ENCODE measurements around the gene GARIN5B. TPM values are rescaled to one million over a fixed set of nuclear protein-coding genes. Genes with fewer than 3 reads are reported as not detected.
A peak's percentile ranks its signal among the peaks of the same experiment; 100 is the strongest.

Gene GARIN5B
- total and polyA plus RNA-seq, 2 of the 4 experiments (the other 2 are of a cell fraction): not detected

- H2AFZ ChIP-seq (replicated peaks; ENCODE audit: low read length, poor library complexity): no peak overlapping the region
- H3K9ac ChIP-seq (ENCODE audit: low read depth, low read length): peak overlapping the region; percentile 72; the same call in 1 of the 2 replicates
- ATAC-seq (ENCODE audit: low read depth): no peak
- no peak for DNase-seq
- peak overlapping the region; percentile 83 for H3K4me2 ChIP-seq (ENCODE audit: low read depth, low read length)
- H3K23ac ChIP-seq (ENCODE audit: low read depth, low read length): no peak overlapping the region
- no peaks in the 10 kb centered on the region for H3K9me3 ChIP-seq (ENCODE audit: control insufficient read depth, insufficient read depth, low read length)
- peak overlapping the region; percentile 68; the same call in 1 of the 2 replicates for H4K91ac ChIP-seq (ENCODE audit: insufficient read depth, low read depth, low read length)
- 0 out of 2 replicates have a peak, but pooled peaks have one; percentile 20 for TF ChIP-seq POLR2A (IDR thresholded peaks at IDR 0.05; ENCODE audit: low read depth, low read length)
- TF ChIP-seq ELK1 (IDR thresholded peaks at IDR 0.05; ENCODE audit: borderline replicate concordance, low read depth, low read length): no peak
- peaks cover 5 to 50% of the 10 kb centered on the region in 2 experiments; a peak in 3 of 4 replicates for H3K79me1 ChIP-seq (ENCODE audit: low read depth in 1 of 2, low read length in 2 of 2)
- no TSS peak for BruUV-seq (replicated peaks)
- 0 out of 2 replicates have a peak overlapping the region, but pooled peaks have one; percentile 52 for H3K14ac ChIP-seq (replicated peaks; ENCODE audit: low read depth, low read length)
- intact Hi-C loops (cut with micrococcal nuclease) (no loop called here), dilution Hi-C loops (cut with HindIII; ENCODE audit: low sequenced_read_pairs, unreplicated experiment) (no loop called here), in situ Hi-C loops (cut with MboI; ENCODE audit: low sequenced_read_pairs) (no loop called here)
- H4K8ac ChIP-seq (ENCODE audit: low read depth in 2 of 2, low read length in 2 of 2): peak overlapping the region in 1 of 2 experiments; percentile 80; a peak in 1 of 4 replicates
- POLR2A ChIA-PET (ENCODE audit: unreplicated experiment): no interaction called here
- no peak overlapping the region for H3K18ac ChIP-seq (ENCODE audit: low read depth, low read length)
- H2AK9ac ChIP-seq (replicated peaks; ENCODE audit: low read depth, low read length, poor library complexity): peak overlapping the region; percentile 99
- no peak overlapping the region for H3K56ac ChIP-seq (ENCODE audit: extremely low read depth, insufficient read depth, low read length)
- no peak overlapping the region for H2BK120ac ChIP-seq (ENCODE audit: low read depth, low read length)
- H2BK15ac ChIP-seq (ENCODE audit: low read depth, low read length): no peak overlapping the region
- H3K36me3 ChIP-seq (ENCODE audit: control insufficient read depth, insufficient read depth, low read length): peaks cover 26% of the 10 kb centered on the region
- 0 out of 2 replicates have a peak overlapping the region, but pooled peaks have one; percentile 51 for H3K4ac ChIP-seq (ENCODE audit: low read depth, low read length)
- no peak overlapping the region for H4K5ac ChIP-seq (ENCODE audit: low read depth, low read length)
- H2BK5ac ChIP-seq (ENCODE audit: low read depth, low read length, poor library complexity, severe bottlenecking): peak overlapping the region; percentile 61
- no peak overlapping the region; the same call in 1 of the 2 replicates for H2AK5ac ChIP-seq (ENCODE audit: low read depth, low read length)
- WGBS, 2 experiments (ENCODE audit: extremely low coverage in 2 of 2, insufficient read length in 1 of 2): 100% methylated on average over 1 of the region's 16 CpGs; no CpG with 5 or more reads in 1 of the 2 experiments
- H2BK20ac ChIP-seq (ENCODE audit: low read depth, low read length): no peak overlapping the region
- H3K4me3 ChIP-seq (ENCODE audit: insufficient read depth, low read depth, low read length): peak overlapping the region; percentile 73
- CTCF ChIA-PET: no interaction called here
- H4K20me1 ChIP-seq (ENCODE audit: insufficient read depth, low read length): peaks cover 57% of the 10 kb centered on the region
- peaks cover 12% of the 10 kb centered on the region; the same call in 1 of the 2 replicates for H3K9me1 ChIP-seq (ENCODE audit: insufficient read depth, low read length)
- peak overlapping the region; percentile 78 for H3K27ac ChIP-seq (ENCODE audit: insufficient read depth, low read length)
- no peaks in the 10 kb centered on the region for H3K27me3 ChIP-seq (ENCODE audit: control insufficient read depth, insufficient read depth, low read length)
- peaks cover 29% of the 10 kb centered on the region for H3K4me1 ChIP-seq (ENCODE audit: control insufficient read depth, insufficient read depth, low read length)
These were observed 5.0 kb upstream of the GARIN5B start for GRCh38 chr19:55368106-55368505.
